H1 (cell line): ENCODE data around the gene WDR64.

Experiments used
- ATF2 ChIP-seq: IDR thresholded peaks from 2 replicates; pipeline ENCODE4 v1.6.1; 2012; ENCODE audit warnings: low read length, inconsistent platforms
- ATF3 ChIP-seq: IDR thresholded peaks from 2 replicates; pipeline ENCODE4 v1.6.1; 2011; ENCODE audit warnings: low read depth, mild to moderate bottlenecking, low read length; ENCODE audit not compliant: insufficient read depth
- CHD1 ChIP-seq: IDR thresholded peaks from 2 replicates; pipeline ENCODE4 v1.6.1; 2012; ENCODE audit warnings: low read depth, low read length, improper control_type of control experiment
- CHD2 ChIP-seq: IDR thresholded peaks from 2 replicates; pipeline ENCODE4 v1.6.1; 2012; ENCODE audit warnings: low read length, improper control_type of control experiment
- CTCF ChIP-seq, 3 experiments: IDR thresholded peaks; 1 replicate in 2 of 3; 2 replicates in 1 of 3; pipeline versions ENCODE4 v1.5.1 to v1.6.1; 2011; ENCODE audit warnings: low read length in 3 of 3, mild to moderate bottlenecking in 3 of 3, inconsistent platforms in 2 of 3, low read depth in 1 of 3, moderate library complexity in 1 of 3; ENCODE audit not compliant: insufficient read depth in 1 of 3; ENCODE audit errors: control extremely low read depth in 1 of 3
- EP300 ChIP-seq, 2 experiments: IDR thresholded peaks; 1 replicate in 1 of 2; 2 replicates in 1 of 2; pipeline ENCODE4 v1.6.1; 2011 to 2012; ENCODE audit warnings: low read depth in 2 of 2, low read length in 2 of 2, mild to moderate bottlenecking in 2 of 2, borderline replicate concordance in 1 of 2, inconsistent platforms in 1 of 2, moderate library complexity in 1 of 2
- EZH2 ChIP-seq: fragments of 200-600 bp; sonication (generic); IDR thresholded peaks from 2 replicates; pipeline ENCODE4 v1.7.1; 2012; ENCODE audit warnings: low read depth, mild to moderate bottlenecking, moderate library complexity, low read length, inconsistent platforms; ENCODE audit not compliant: severe bottlenecking
- FOSL1 ChIP-seq: IDR thresholded peaks from 2 replicates; pipeline ENCODE4 v1.6.1; 2011; ENCODE audit warnings: mild to moderate bottlenecking, low read depth, low read length, moderate library complexity; ENCODE audit not compliant: insufficient read depth
- JUND ChIP-seq: IDR thresholded peaks from 2 replicates; pipeline ENCODE4 v1.6.1; 2011; ENCODE audit warnings: mild to moderate bottlenecking, improper control_type of control experiment, low read length
- MAFK ChIP-seq: IDR thresholded peaks from 2 replicates; pipeline ENCODE4 v1.6.1; 2012; ENCODE audit warnings: low read depth, mild to moderate bottlenecking, improper control_type of control experiment, low read length
- PHF8 ChIP-seq: fragments of 200-600 bp; sonication (generic); conservative IDR thresholded peaks from 2 replicates; pipeline ENCODE4 v1.7.1; 2012; ENCODE audit warnings: low read depth, mild to moderate bottlenecking, inconsistent platforms, low read length, moderate library complexity
- SP2 ChIP-seq: IDR thresholded peaks from 2 replicates; pipeline ENCODE4 v1.6.1; 2012; ENCODE audit warnings: mild to moderate bottlenecking, low read length, inconsistent platforms
- SP4 ChIP-seq: IDR thresholded peaks from 2 replicates; pipeline ENCODE4 v1.6.1; 2012; ENCODE audit warnings: low read length, inconsistent platforms
- TAF1 ChIP-seq: IDR thresholded peaks from 2 replicates; pipeline ENCODE4 v1.6.1; 2011; ENCODE audit warnings: mild to moderate bottlenecking, low read depth, low read length

- TF ChIP-seq CHD2, result no peak
- no peak for TF ChIP-seq CTCF (IDR thresholded peaks at IDR 0.05; ENCODE audit: control extremely low read depth in 1 of 3, insufficient read depth in 1 of 3, low read depth in 1 of 3, low read length in 3 of 3)
- no peak for TF ChIP-seq MAFK
- TF ChIP-seq CHD1, result no peak
- TF ChIP-seq SP2, result no peak
- no peak for TF ChIP-seq PHF8
- no peak for TF ChIP-seq TAF1
- no peak for TF ChIP-seq ATF2
- TF ChIP-seq JUND, result no peak
- TF ChIP-seq EP300 (IDR thresholded peaks at IDR 0.05; ENCODE audit: borderline replicate concordance in 1 of 2, low read depth in 2 of 2, low read length in 2 of 2), result no peak
- TF ChIP-seq FOSL1, result no peak
- no peak for TF ChIP-seq SP4
- no peak for TF ChIP-seq EZH2
- no peak for TF ChIP-seq ATF3
These were observed 63.4 kb downstream of the WDR64 start for GRCh38 chr1:241715435-241715834.
